MM.1S (cell line): ENCODE data around the gene CCND1.

ENCODE experiments used
- DNase-seq: peaks from one replicate; pipeline ENCODE4 v3.0.0-alpha.2; 2015
- H2AFZ ChIP-seq: fragments of 300-600 bp; sonication (generic); 2 replicates; pipeline ENCODE4 v1.6.0; 2016; ENCODE audit warnings: antibody characterized with exemption, low read length
- H3F3A ChIP-seq: fragments of 300-600 bp; sonication (generic); 2 replicates; pipeline ENCODE4 v1.6.1; 2016; ENCODE audit warnings: mild to moderate bottlenecking, antibody characterized with exemption, low read length, moderate library complexity, mixed read lengths; ENCODE audit not compliant: insufficient read depth
- H3K27ac ChIP-seq: fragments of 300-600 bp; sonication (generic); 2 replicates; pipeline ENCODE4 v1.5.1; 2016; ENCODE audit warnings: mild to moderate bottlenecking, low read length
- H3K27me3 ChIP-seq: fragments of 300-600 bp; sonication (generic); replicated peaks from 2 replicates; pipeline ENCODE4 v1.6.0; 2016; ENCODE audit warnings: low read length; ENCODE audit not compliant: insufficient read depth
- H3K36me3 ChIP-seq: fragments of 300-600 bp; sonication (generic); replicated peaks from 2 replicates; pipeline ENCODE4 v1.6.1; 2016; ENCODE audit warnings: mild to moderate bottlenecking, low read length, mixed read lengths; ENCODE audit not compliant: insufficient read depth
- H3K4me1 ChIP-seq: fragments of 300-600 bp; sonication (generic); 2 replicates; pipeline ENCODE4 v1.6.1; 2016; ENCODE audit warnings: low read length, mixed read lengths
- H3K4me2 ChIP-seq: fragments of 300-600 bp; sonication (generic); 2 replicates; pipeline ENCODE4 v1.6.0; 2016; ENCODE audit warnings: low read depth, low read length
- H3K4me3 ChIP-seq: fragments of 300-600 bp; sonication (generic); 2 replicates; pipeline ENCODE4 v1.5.1; 2016; ENCODE audit warnings: low read length, mixed read lengths
- H3K79me2 ChIP-seq: fragments of 300-600 bp; sonication (generic); 2 replicates; pipeline ENCODE4 v1.6.1; 2016; ENCODE audit warnings: mixed run types, low read length, mixed read lengths
- H3K9ac ChIP-seq: fragments of 300-600 bp; sonication (generic); 2 replicates; pipeline ENCODE4 v1.6.1; 2016; ENCODE audit warnings: low read length, mixed read lengths
- H3K9me2 ChIP-seq: fragments of 300-600 bp; sonication (generic); replicated peaks from 2 replicates; pipeline ENCODE4 v1.6.1; 2016; ENCODE audit warnings: mild to moderate bottlenecking, low read length, mixed read lengths; ENCODE audit not compliant: insufficient read depth
- H3K9me3 ChIP-seq: fragments of 300-600 bp; sonication (generic); replicated peaks from 2 replicates; pipeline ENCODE4 v1.6.1; 2016; ENCODE audit warnings: mild to moderate bottlenecking, low read length, mixed read lengths; ENCODE audit not compliant: insufficient read depth
- H4K20me1 ChIP-seq: fragments of 300-600 bp; sonication (generic); 2 replicates; pipeline ENCODE4 v1.6.1; 2016; ENCODE audit warnings: mild to moderate bottlenecking, low read length, moderate library complexity, mixed read lengths; ENCODE audit not compliant: insufficient read depth
- EZH2 ChIP-seq: fragments of 300-600 bp; sonication (generic); optimal IDR thresholded peaks from 2 replicates; pipeline ENCODE3; 2017; ENCODE audit warnings: low read depth, mild to moderate bottlenecking, antibody characterized with exemption, low read length, mixed read lengths
- EZH2phosphoT487 ChIP-seq: fragments of 300-600 bp; sonication (generic); IDR thresholded peaks from 2 replicates; pipeline ENCODE4 v1.6.1; 2018; ENCODE audit warnings: antibody characterized with exemption, low read length
- TF ChIP-seq, protein P1 (sequence below): fragments of 300-600 bp; sonication (generic); IDR thresholded peaks from 2 replicates; pipeline ENCODE4 v1.5.1; 2016; ENCODE audit warnings: antibody characterized with exemption, low read length, mixed read lengths

CCND1 gene

GRCh38 chr11:69654660-69655478 lies 13.9 kb downstream of the CCND1 start:
- H3K9me2 ChIP-seq, result no peaks in the 10 kb centered on the region
- no peaks in the 10 kb centered on the region for H3K4me1 ChIP-seq
- DNase-seq, result no peak
- no peak overlapping the region for H2AFZ ChIP-seq
- no peaks in the 10 kb centered on the region for H3F3A ChIP-seq
- H3K79me2 ChIP-seq, result no peaks in the 10 kb centered on the region
- no peak overlapping the region for H3K4me2 ChIP-seq
- H3K27ac ChIP-seq, result no peak overlapping the region
- no peak overlapping the region for H3K9ac ChIP-seq
- H3K27me3 ChIP-seq, result peaks cover 7% of the 10 kb centered on the region
- no peaks in the 10 kb centered on the region for H3K9me3 ChIP-seq
- H4K20me1 ChIP-seq, result no peaks in the 10 kb centered on the region
- TF ChIP-seq EZH2, result no peak
- TF ChIP-seq EZH2phosphoT487, result no peak
- TF ChIP-seq, protein P1, sequence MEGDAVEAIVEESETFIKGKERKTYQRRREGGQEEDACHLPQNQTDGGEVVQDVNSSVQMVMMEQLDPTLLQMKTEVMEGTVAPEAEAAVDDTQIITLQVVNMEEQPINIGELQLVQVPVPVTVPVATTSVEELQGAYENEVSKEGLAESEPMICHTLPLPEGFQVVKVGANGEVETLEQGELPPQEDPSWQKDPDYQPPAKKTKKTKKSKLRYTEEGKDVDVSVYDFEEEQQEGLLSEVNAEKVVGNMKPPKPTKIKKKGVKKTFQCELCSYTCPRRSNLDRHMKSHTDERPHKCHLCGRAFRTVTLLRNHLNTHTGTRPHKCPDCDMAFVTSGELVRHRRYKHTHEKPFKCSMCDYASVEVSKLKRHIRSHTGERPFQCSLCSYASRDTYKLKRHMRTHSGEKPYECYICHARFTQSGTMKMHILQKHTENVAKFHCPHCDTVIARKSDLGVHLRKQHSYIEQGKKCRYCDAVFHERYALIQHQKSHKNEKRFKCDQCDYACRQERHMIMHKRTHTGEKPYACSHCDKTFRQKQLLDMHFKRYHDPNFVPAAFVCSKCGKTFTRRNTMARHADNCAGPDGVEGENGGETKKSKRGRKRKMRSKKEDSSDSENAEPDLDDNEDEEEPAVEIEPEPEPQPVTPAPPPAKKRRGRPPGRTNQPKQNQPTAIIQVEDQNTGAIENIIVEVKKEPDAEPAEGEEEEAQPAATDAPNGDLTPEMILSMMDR, result no peak
- H3K4me3 ChIP-seq, result no peak overlapping the region
- H3K36me3 ChIP-seq, result no peaks in the 10 kb centered on the region

- Histone ChIP-seq H3K36me3 (no peaks in the 10 kb centered on the region), H3K4me1 (no peaks in the 10 kb centered on the region), H3K79me2 (no peaks in the 10 kb centered on the region), H3K9me3 (no peaks in the 10 kb centered on the region), H3K9ac (no peak overlapping the region), H2AFZ (no peak overlapping the region), H4K20me1 (no peaks in the 10 kb centered on the region), H3F3A (no peaks in the 10 kb centered on the region), H3K4me3 (no peak overlapping the region), H3K4me2 (no peak overlapping the region), H3K9me2 (no peaks in the 10 kb centered on the region), H3K27ac (no peak overlapping the region), H3K27me3 (peaks cover 7% of the 10 kb centered on the region)
- no peak for DNase-seq
- TF ChIP-seq, protein P1, result no peak
Measured at GRCh38 chr11:69655479-69656428, 14.8 kb downstream of the CCND1 start.

- H3K27ac ChIP-seq, result no peak overlapping the region
- no peaks in the 10 kb centered on the region for H3K9me2 ChIP-seq
- H3K9me3 ChIP-seq, result no peaks in the 10 kb centered on the region
- H3K4me2 ChIP-seq, result no peak overlapping the region
- TF ChIP-seq, protein P1, result no peak
- TF ChIP-seq EZH2 (no peak), EZH2phosphoT487 (no peak)
- H3K9ac ChIP-seq, result no peak overlapping the region
- H3K4me3 ChIP-seq, result no peak overlapping the region
- H2AFZ ChIP-seq, result no peak overlapping the region
- H3K79me2 ChIP-seq, result no peaks in the 10 kb centered on the region
- H3F3A ChIP-seq, result no peaks in the 10 kb centered on the region
- H3K36me3 ChIP-seq, result no peaks in the 10 kb centered on the region
- no peaks in the 10 kb centered on the region for H4K20me1 ChIP-seq
- DNase-seq, result no peak
- H3K4me1 ChIP-seq, result no peaks in the 10 kb centered on the region
- peaks cover 7% of the 10 kb centered on the region for H3K27me3 ChIP-seq
Measured at GRCh38 chr11:69656536-69657455, 15.8 kb downstream of the CCND1 start.
